CD4-positive, alpha-beta T cell treated with Interleukin-17A for 1 hour (primary cell): ENCODE results near the gene CSGALNACT2.
A peak's percentile ranks its signal among the peaks of the same experiment; 100 is the strongest.
"Not testable (repeated sequence)": the region's sequence is repeated elsewhere in the genome, so short reads cannot be mapped to it uniquely, and the experiment has no call there.

Experiments
- DNase-seq: peaks from one replicate; pipeline ENCODE4 v3.0.0-alpha.2; 2020

CSGALNACT2 gene

DNA sequence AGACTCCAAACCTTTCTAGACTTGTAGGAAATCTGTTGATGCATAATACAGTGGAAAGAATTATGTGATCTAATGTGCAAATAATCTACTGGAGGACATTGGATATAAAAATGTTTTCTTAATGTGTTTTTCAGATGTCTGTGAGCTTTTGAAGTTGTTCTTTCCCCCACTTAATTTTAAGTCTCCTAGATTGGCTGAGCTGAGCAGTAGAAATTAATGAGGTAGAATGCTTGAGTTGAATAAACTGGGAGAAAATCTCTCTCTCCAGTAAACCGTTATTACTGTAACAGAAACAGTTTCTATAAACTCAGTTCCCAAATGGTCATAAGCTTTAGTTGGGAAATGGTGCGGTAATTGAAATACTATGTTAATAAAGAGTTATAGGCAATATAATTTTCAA is 15.7 kb downstream of the CSGALNACT2 start:
- DNase-seq: no peak

GRCh38 chr10:43155221-43155620 is 17.0 kb downstream of the CSGALNACT2 start:
- DNase-seq: no peak

DNA sequence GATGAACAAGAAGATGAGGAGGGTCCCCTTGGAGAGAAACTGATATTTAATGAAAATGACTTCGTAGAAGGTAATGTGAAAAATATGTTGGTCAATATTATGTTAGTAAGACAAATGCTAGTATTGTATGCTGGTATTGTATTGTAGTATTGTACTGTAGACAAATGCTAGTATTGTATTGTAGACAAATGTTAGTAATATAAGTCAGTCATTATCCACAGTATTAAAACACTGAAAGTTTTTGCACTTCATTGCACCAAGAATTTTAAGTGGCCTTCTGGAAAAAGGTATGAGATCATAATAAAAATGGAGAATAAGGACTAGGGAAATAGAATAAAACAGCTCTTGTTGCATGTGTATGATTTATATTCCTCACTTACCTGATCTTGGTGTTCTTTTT is 17.5 kb downstream of the CSGALNACT2 start:
- no peak for DNase-seq

DNA sequence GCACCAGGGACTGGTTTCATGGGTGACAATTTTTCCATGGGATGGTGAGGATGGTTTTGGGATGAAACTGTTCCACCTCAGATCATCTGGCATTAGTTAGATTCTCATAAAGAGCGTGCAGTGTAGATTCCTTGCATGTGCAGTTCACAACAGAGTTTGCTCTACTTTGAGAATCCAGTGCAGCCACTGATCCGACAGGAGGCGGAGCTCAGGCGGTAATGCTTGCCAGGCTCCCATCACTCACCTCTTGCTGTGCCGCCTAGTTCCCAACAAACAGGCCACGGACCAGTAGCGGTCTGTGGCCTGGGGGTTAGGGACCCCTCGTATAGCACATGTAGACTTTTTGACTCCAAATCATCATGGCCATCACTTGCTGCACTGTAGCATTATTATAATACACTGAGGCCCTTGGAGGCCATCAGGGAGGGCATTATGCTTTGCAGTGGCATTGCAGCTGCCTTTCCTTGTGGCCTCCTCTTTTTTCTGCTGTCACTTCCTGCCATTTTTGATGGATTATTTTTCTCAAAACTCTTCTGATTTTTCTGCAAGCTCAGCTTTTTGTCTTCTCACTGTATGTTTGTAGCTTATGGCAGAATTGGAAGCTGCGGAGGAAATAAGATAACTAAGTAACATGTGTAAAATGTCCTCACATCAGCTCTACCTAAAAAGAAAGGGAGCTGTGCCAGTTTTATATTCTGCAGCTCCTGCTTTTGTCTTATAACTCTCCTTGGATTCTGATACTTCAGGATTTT is 18.5 kb downstream of the CSGALNACT2 start:
- no peak for DNase-seq

GRCh38 chr10:43158636-43159035 is 20.4 kb downstream of the CSGALNACT2 start:
- DNase-seq: no peak

DNA sequence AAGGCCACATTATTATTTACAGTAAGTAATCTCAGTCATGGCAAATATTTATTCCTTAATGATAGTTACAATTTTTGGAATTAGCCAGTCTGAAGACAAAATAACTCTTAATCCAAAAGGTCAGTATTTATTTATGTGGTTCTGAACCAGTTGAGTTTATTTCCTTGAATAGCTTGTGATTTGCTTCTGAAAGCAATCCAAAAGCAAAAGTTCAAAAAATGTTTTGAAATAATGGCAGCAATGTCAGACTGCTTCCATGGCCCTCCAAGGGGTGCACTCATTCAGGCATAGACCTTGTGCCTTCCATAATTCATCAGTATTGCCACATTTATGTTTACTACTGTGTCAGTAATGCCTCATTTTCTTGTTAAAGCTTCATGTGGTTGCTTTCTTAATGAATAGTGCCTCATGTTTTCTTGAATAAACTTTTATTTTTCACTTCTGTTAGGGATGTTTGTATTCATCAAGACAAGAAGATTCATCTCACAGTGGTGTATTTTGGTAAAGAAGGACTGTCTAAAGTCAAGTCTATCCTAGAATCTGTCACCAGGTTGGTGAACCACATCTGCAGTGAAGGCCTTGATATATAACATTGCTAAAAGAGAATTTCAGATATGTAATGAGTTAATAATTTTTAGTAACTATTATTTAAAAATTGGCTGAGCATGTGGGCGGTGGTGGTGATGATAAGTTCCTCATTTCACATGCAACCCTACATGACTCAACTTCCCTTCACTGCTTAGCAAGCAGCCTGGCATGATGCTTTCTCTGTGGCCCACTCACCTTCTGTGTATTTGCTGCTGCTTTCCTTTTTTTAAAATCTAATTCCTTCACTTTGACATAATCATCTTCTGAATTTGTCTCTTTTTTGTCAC is 22.0 kb downstream of the CSGALNACT2 start:
- DNase-seq: no peak

DNA sequence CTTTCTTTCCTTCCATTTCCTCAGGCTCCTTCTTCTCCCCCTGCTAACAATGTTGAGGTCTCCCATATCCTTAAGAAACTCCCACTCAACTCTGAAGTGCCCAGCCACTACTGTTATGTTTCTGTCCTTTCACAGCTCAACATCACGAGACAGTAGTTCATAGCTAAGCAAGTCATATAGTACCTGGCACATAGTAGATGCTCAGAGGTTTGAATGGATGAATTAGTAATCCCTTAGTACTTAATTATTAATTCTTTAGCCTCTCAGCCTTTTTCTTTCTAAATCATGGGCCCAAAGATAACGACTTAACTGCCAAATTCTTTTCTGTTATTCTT is 22.6 kb downstream of the CSGALNACT2 start:
- DNase-seq: no peak

DNA sequence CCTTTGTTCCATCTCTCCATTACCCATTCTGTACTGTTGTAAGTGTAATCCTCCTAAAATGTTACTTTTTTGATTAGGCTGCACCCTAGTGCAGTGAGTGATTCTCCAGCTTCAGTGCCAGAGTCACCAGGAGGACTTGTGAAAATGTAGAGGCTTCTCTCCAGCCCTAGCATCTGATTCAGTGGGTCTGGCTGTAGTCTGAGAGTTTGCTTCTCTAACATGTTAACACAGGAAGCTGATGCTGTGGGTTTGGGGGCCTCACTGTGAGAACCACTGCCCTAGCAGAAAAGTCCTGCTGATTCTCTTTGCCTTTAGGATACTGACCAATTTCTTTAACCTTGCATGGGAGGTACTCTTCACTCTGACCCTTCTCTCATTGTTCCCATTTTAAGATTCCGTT is 24.4 kb downstream of the CSGALNACT2 start:
- DNase-seq: peak; percentile 21

- DNase-seq: no peak
Measured at GRCh38 chr10:43166207-43166879, 28.1 kb downstream of the CSGALNACT2 start.

DNA sequence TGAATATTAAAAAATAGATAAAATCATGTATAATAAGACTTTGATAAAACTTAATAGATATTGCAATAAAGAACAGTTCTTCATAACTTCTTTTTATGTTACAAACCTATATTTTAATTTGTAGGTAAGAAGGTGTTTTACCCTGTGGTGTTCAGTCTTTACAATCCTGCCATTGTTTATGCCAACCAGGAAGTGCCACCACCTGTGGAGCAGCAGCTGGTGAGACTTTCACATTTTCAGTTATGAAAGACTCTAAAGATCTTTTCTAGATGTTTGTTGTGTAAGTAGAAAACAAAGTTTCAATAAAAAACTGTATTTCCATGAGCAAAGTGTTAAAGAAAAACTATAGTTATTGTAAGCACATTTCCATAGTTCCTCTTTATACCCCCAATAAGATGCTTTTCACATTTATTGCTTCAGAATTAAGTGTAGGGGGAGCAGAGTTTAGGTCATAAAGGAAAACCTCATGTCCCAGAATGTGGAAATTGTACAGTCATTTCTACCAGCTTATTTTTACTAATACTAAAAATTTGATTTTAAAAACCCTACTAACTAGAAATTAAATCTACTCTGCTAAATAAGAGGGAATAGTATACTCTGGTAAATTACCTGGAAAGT is 28.7 kb downstream of the CSGALNACT2 start:
- no peak for DNase-seq

GRCh38 chr10:43167498-43167889 is 29.2 kb downstream of the CSGALNACT2 start:
- no peak for DNase-seq

- no peak for DNase-seq
Measured at GRCh38 chr10:43170491-43170890, 32.2 kb downstream of the CSGALNACT2 start.

GRCh38 chr10:43172645-43173044 is 34.4 kb downstream of the CSGALNACT2 start:
- DNase-seq: peak; percentile 25

DNA sequence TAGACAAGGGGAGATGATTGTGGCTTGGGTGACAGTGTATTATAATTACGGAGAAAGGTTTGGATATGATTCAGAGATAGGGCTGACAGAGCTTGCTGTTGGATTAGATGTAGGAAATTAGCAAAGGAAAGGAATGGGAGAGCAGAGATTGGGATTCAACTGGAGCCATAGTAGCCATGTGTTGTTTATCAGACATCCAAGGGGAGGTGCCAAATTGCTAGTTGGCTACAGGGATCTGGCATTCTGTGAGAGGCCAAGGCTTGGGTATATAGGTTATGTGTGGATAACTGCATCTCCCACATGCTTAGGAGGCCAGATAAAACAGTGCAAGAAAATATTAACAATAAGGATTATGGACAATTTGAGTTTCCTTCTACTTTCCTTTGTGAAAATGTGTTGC is 34.9 kb downstream of the CSGALNACT2 start:
- no peak for DNase-seq

DNA sequence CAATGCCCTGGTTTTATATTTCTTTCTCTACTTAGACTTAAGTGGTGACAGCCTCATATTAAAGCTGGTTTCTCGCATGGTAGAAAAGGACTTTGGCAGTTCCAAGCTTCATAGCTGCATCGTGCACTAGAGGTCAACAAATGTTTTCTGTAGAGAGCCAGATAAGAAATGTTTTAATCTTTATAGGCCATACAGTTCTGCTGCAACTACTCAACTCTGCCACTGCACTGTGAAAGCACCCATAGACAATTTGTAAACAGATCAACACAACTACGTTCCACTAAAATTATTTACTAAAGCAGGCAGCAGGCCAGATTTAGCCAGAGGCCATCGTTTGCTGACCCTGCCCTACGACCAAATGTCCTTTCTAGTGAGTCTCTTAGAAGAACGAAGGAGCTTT is 36.7 kb downstream of the CSGALNACT2 start:
- no peak for DNase-seq

GRCh38 chr10:43176271-43176670 is 38.0 kb downstream of the CSGALNACT2 start:
- no peak for DNase-seq

- no peak for DNase-seq
Measured at GRCh38 chr10:43177595-43177994, 39.4 kb downstream of the CSGALNACT2 start.

GRCh38 chr10:43181146-43181545 is 42.9 kb downstream of the CSGALNACT2 start:
- no peak for DNase-seq

GRCh38 chr10:43183764-43184163 is 45.5 kb downstream of the CSGALNACT2 start:
- DNase-seq: not testable (repeated sequence)

- DNase-seq: no peak
Measured at GRCh38 chr10:43186150-43186549, 47.9 kb downstream of the CSGALNACT2 start.

GRCh38 chr10:43187213-43187612 is 49.0 kb downstream of the CSGALNACT2 start:
- no peak for DNase-seq

DNA sequence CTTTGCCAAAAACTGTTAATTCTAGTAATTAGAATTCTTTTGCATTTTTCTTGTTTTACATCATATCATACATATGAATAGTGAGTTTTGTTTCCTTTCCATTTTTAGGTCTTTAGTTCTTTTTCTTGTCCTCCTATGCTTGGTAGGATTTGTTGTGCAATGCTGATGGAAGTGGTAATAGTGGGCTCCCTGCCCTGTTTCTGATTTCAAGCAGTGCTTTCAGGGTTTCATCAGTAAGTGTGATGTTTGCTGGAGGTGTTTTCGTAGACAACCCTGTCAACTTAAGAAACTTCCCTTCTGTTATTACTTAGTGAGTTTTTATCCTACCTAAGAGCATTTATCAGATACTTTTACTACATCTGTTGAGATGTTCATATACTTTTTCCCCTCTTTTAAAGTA is 50.5 kb downstream of the CSGALNACT2 start:
- DNase-seq: no peak

- DNase-seq: no peak
Measured at GRCh38 chr10:43190289-43190688, 52.0 kb downstream of the CSGALNACT2 start.
